Measurements from ENCODE around the gene SPDL1.

DNA sequence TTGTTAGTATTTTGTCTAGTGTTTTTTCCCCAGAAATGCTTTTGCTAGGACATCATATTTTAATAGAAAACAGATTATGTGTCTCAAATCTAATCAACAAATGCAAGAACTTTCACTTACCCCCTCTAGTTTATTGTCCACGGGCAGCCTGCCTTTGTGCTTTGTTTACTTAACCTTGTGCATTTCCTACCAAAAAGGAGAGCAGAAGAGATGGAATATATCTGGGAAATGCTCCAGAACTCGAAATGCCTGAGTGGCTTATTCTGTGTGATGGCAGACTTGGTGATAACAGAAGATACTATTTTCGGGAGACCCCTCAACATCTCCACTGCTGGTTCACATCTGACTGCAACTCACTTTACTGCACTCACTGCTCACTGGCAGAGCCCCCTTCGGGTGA is 33.3 kb upstream of the SPDL1 start:
- TF ChIP-seq CTCF (IDR thresholded peaks at IDR 0.05; ENCODE audit: poor library complexity) (no peak), EZH2phosphoT487 (IDR thresholded peaks at IDR 0.05; ENCODE audit: low read depth, severe bottlenecking, unreplicated experiment) (no peak), EZH2 (IDR thresholded peaks at IDR 0.05; ENCODE audit: borderline replicate concordance) (no peak)

All from hepatocyte (in vitro differentiated cells).